Articular chondrocyte of knee joint (primary cell): ENCODE data around the gene C20orf202. TPM values are rescaled to one million over a fixed set of nuclear protein-coding genes. Genes with fewer than 3 reads are reported as not detected.

Source experiments
- total RNA-seq: library from RNA; depleted of rRNA; stranded (reverse); fragments of >200 nt; gene quantifications from 2 replicates; pipeline ENCODE4 v1.2.3, GENCODE V29; 2012

Gene C20orf202
- not detected in 2 replicates for total RNA-seq

DNA sequence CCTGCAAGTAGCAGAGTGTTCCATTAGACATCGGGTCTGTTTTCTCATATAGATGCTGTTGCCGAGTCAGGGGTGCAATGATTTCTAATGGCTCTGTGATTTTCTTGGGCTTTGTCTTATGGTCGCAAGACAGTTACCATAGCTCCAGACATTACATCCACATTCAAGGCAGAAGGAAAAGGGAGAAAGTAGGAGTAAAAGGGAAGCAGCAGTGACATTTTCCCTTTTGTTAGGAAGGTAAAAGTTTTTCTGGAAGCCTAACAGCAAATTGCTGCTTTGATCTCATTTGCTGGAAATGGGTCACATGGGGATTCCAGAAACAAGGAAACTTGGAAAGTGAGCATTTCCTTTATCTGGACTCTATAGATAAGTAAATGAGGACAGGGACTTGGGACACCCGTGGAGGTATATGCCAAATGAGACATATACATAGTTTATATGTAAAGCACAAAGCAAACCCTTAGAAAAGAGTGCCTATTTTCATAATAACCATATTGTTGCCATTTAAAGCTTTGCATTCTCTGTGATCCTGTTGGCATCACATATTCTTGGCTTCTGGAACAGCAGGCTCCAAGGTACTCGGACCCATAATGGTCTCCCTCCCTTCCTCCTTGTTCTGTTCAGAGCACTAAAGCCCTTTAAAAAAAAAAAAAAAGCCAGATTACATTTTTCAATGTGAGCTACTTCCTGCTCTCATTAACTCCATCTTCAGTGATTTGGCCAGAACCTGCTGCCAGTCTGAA, at the start of gene C20orf202:
TSS of gene C20orf202 (plus strand) at position 693 of the 743 bp plus-strand sequence. CDS start 132 bp downstream, outside the sequence.

DNA sequence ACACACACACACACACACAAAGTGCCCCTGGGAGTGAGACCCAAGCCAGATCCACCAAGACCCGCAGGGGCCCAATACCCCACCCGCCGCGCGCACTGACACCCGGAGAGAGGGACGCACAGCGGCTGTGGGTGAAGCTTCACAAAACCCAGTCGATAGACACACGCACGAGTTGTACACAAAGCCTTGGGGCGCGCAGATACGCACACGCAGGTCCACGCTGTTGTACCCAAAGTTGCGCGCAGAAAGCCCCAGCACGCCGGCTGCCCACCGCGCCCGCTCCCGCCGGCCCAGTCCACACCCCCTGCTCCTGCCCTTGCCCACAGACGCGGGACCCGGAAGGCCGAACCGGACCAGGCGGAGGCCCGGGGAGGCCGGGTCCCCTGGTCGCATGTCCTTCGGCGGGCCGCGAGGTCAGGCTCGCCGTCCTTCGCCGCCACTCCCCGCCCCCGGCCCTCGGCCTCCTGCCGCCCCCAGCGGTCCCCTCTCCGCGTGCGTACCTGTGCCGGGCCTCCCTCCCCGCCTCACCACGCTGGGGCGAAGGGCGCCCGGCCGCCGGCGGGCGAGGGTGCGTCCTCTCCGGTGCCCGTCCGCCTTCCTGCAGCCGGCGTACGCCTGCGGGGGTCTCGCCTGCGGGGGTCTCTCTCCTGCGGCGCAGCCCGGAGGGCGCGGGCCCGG, 18.5 kb upstream of the C20orf202 start, which contains the start of gene TMEM74B:
TSS of gene TMEM74B (minus strand) at position 344 of the 678 bp plus-strand sequence. CDS start 1,180 bp downstream, outside the sequence.

DNA sequence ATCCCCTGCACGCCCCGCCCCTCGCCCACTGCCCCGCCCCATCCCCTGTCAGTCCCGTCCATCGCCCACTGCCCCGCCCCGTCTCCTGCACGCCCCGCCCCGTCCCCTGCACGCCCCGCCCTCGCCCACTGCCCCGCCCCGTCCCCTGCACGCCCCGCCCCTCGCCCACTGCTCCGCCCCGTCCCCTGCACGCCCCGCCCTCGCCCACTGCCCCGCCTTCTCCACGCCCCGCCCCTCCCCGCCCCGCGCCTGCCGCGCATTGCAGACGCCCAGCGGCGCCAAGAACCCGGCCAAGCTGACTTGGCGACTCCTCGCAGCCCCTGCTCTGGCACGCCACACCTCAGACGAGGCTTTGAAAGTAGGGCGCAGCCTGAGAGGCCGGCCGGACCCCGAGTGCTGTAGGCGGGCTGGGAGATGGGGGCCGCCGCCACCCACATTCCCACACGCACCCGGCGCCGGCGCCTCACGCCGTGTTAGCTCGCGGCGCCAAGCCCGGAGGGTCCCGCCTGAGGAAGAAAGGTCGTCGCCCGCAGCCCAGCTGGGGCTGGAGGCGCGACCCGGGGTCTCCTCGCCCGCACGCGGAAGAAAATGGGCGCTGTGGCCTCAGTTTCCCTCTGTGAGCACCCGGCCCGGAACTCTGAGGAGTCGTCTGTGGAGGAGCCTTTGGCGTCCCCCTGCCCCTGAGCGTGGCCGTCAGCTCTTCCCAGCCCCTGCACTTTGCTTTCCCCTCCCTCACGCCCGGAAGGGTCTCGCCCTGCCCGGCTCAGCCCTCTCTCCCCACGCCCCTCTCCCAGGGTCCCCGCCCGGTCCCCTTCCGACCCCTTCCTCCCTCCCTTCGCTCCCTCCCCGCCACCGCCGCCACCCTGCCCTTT, 22.8 kb downstream of the C20orf202 start, which contains the start of gene RAD21L1:
TSS of gene RAD21L1 (plus strand) at position 262 of the 872 bp plus-strand sequence. CDS start 2,410 bp downstream, outside the sequence.

Other genes with a start within 250 kb of the C20orf202 start
- under 0.01 TPM in 1 of 2 replicates, not detected in the other for gene RSPO4, start 201.1 kb upstream of the C20orf202 start, total RNA-seq
- 76.2 and 144 TPM in 2 replicates for gene PSMF1, start 84.9 kb upstream of the C20orf202 start, total RNA-seq
- gene TMEM74B, start 18.5 kb upstream of the C20orf202 start, total RNA-seq: 0.11 TPM in 1 of 2 replicates, not detected in the other
- not detected in 2 replicates for gene RAD21L1, start 22.6 kb downstream of the C20orf202 start, total RNA-seq
- gene SNPH, start 62.8 kb downstream of the C20orf202 start, total RNA-seq: 6.3 and 6.4 TPM in 2 replicates
- 1.7 TPM in 2 replicates for gene SDCBP2, start 125.7 kb downstream of the C20orf202 start, total RNA-seq
- 137 and 138 TPM in 2 replicates for gene FKBP1A, start 189.6 kb downstream of the C20orf202 start, total RNA-seq